ENCODE measurements around the gene SOWAHD.

- TF ChIP-seq CTCF (conservative IDR thresholded peaks at IDR 0.05) (peak; percentile 81), EZH2 (IDR thresholded peaks at IDR 0.05; ENCODE audit: low read depth) (no peak)
Measured at GRCh38 chrX:119753639-119754257, 4.6 kb upstream of the SOWAHD start.

All from PC-9 (cell line).